Muscle of leg (tissue), 11 donors: ENCODE data around the gene TNFRSF1A. TPM values are rescaled to one million over a fixed set of nuclear protein-coding genes. Genes with fewer than 3 reads are reported as not detected.

Experiments used
- DNase-seq: peaks from one replicate; pipeline ENCODE4 v3.0.0; 2013
- H3K27ac ChIP-seq: one replicate; pipeline ENCODE4 v1.5.1; 2013; ENCODE audit warnings: mild to moderate bottlenecking, low read length, control low read depth
- H3K27me3 ChIP-seq: one replicate; pipeline ENCODE4 v1.6.1; 2013; ENCODE audit warnings: low read length; ENCODE audit not compliant: control insufficient read depth, insufficient read depth
- H3K36me3 ChIP-seq: one replicate; pipeline ENCODE4 v1.6.1; 2013; ENCODE audit warnings: low read length; ENCODE audit not compliant: control insufficient read depth, insufficient read depth
- H3K4me1 ChIP-seq: one replicate; pipeline ENCODE4 v1.6.1; 2013; ENCODE audit warnings: low read length; ENCODE audit not compliant: control insufficient read depth, insufficient read depth
- H3K4me3 ChIP-seq: one replicate; pipeline ENCODE4 v1.5.1; 2013; ENCODE audit warnings: low read length, control low read depth
- H3K9me3 ChIP-seq: replicated peaks from 2 replicates; pipeline ENCODE4 v1.6.1; 2013; ENCODE audit warnings: low read depth, low read length; ENCODE audit not compliant: control insufficient read depth
- WGBS: methylation state at CpG from one replicate; pipeline ENCODE4 v1.1.5; 2013; ENCODE audit warnings: missing lambda C conversion rate; ENCODE audit not compliant: insufficient coverage; 5-methylcytosine and 5-hydroxymethylcytosine counted together
- polyA plus RNA-seq, 8 donors: library from polyadenylated mRNA; unstranded; fragments of 120-200 nt; gene quantifications; one replicate each; pipeline versions ENCODE4 v1.2.1 to v1.2.3, GENCODE V29; 2013; ENCODE audit warnings: inconsistent platforms in 1 of 8, low replicate concordance in 1 of 8; ENCODE audit not compliant: insufficient read length in 8 of 8, insufficient read depth in 1 of 8
- total RNA-seq: library from RNA; stranded (reverse); fragments of 120-200 nt; gene quantifications from one replicate; pipeline ENCODE4 v1.2.4, GENCODE V29; 2013

TNFRSF1A gene
- total and polyA plus RNA-seq, 9 donors = 38.5 to 92.0 (median 64.1) TPM

DNA sequence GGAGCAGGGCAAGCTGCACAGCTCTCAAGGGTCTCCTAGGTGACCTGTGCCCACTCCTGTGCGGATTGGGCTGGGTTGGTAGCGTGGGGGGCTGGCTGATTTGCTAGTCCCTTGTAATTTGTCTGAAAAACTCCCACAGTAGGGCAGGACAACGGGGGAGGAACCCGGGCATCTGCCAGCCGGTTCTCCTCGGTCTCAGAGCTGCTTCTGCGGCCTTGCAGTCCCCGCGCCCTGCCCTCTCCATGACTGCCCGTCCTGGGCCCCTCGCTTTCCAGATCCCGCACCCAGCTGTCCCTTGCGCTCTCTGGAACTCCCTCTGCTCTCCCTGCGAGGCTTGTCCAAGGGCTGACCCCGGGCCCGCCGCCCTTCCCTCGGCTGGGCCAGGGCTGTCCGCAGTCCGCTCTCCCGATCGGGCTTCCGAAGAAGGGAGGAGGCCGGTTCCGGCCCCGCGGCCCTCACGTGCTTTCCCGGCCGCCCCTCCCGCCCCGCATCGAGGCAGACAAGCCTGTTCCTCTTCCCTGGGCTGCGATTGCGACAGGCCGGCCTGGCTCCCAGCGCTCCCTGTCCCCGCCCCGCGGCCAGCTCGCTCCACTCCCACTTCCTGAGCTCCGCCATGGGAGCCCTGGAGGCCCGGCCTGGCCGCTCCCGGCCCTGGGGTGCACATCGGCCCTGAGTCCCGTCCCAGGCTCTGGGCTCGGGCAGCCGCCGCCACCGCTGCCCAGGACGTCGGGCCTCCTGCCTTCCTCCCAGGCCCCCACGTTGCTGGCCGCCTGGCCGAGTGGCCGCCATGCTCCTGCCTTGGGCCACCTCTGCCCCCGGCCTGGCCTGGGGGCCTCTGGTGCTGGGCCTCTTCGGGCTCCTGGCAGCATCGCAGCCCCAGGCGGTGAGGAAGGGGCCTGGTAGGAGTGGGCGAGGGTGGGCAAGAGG is 42.0 kb upstream of the TNFRSF1A start, which contains the start of gene LTBR:
Gene LTBR, plus strand, starts transcription at position 591 of the 927 bp plus-strand sequence. Its CDS starts 197 bp downstream, at position 788.
- H3K4me1 ChIP-seq = peaks cover 26% of the 10 kb centered on the region
- H3K4me3 ChIP-seq = peak within 1 kb of the TSS; percentile 69
- peak within 1 kb of the TSS; percentile 93 for H3K27ac ChIP-seq
- H3K36me3 ChIP-seq = peaks cover 27% of the 10 kb centered on the region
- no peaks in the 10 kb centered on the region for H3K9me3 ChIP-seq
- DNase-seq = peak; percentile 97
- H3K27me3 ChIP-seq = no peaks in the 10 kb centered on the region
- 5% methylated on average over 54 of the region's 62 CpGs for WGBS

DNA sequence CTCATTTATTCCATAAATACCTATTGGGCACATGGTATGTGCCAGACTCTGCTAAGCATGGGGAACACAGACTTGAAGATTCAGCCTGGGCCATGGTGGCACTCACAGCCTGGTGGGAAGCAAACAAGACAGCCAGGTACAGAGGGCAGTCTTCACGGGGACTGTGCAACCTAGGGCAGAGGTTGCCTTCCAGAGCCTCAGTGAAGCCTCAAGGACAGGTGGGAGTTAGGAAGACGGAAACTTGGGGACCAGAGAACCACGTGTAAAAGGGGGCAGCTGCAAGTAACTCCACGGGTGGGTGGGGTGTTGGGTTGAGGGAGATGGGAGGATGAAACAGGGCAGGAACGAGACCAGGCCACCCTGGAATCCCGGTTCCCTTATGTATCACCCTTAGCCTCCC is 41.1 kb upstream of the TNFRSF1A start:
- no peaks in the 10 kb centered on the region for H3K9me3 ChIP-seq
- peak overlapping the region; percentile 93 for H3K27ac ChIP-seq
- H3K4me3 ChIP-seq = peak overlapping the region; percentile 69
- peaks cover 26% of the 10 kb centered on the region for H3K4me1 ChIP-seq
- 91% methylated on average over 4 of the region's 6 CpGs for WGBS
- no peaks in the 10 kb centered on the region for H3K27me3 ChIP-seq
- peaks cover 18% of the 10 kb centered on the region for H3K36me3 ChIP-seq
- DNase-seq = no peak

DNA sequence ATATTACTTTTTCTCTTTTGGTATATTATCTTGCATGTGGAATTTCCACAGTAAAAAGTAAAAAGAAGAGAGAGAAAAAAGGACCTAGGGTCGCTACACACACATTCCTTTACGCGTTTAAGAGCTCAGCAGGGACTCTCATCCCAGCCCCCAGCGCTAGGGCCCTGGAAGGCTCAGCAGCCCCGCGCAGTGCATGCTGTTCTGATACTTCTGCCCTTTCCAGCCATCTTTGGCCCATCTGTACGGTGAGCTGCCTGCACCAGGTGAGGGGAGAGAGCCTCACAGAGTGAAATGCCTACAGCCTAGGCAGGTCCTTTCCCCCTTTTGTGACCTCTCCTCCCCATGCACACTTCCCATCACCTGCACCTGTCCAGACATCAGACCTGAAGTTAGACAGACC is 40.5 kb upstream of the TNFRSF1A start:
- Histone ChIP-seq H3K27ac (no peak overlapping the region), H3K4me1 (peaks cover 26% of the 10 kb centered on the region), H3K9me3 (no peaks in the 10 kb centered on the region), H3K27me3 (no peaks in the 10 kb centered on the region), H3K4me3 (no peak overlapping the region), H3K36me3 (peaks cover 12% of the 10 kb centered on the region)
- no peak for DNase-seq
- 58% methylated on average over 6 of the region's 7 CpGs for WGBS

DNA sequence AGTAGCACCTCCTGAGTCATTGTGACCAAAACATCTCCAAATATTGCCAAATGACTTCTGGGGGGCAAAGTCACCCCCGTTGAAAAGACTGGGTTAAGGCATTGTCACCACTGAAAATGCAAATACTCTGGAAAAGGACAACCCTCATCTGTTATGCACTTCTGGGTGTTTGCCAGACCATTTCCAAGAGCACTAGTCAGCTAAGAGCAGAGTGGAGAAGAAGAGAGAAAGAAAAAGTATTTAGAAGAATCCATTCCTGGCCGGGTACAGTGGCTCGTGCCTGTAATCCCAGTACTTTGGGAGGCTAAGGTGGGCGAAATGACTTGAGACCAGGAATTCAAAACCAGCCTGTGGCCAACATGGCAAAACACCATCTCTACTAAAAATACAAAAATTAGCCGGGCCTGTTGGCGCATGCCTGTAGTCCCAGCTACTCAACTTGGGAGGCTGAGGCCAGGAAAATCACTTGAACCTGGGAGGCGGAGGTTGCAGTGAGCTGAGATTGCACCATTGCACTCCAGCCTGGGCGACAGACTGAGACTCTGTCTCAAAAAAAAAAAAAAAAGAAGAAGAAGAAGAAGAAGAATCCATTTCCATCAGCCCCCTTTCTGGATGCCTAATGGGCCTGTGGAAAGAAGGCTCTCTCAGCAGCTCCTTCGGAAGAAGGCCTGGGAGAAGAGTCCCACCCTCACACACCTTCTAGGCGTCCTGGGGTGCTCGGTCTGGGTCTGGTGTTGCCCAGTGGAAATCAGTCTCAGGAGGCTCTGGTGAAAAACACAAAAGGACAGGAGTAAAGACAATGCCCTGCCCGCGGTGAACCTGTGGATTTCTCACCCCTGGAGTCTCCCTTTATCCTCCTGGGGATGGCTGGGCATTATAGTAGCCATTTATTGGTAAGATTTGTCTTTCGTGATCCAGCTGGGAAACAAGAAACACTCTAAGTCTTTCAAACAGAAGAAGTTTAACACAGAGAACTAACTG is 38.6 kb upstream of the TNFRSF1A start:
- H3K9me3 ChIP-seq = no peaks in the 10 kb centered on the region
- H3K27me3 ChIP-seq = no peaks in the 10 kb centered on the region
- DNase-seq = no peak
- H3K4me3 ChIP-seq = no peak overlapping the region
- peaks cover 41% of the 10 kb centered on the region for H3K4me1 ChIP-seq
- 69% methylated on average over 2 of the region's 14 CpGs for WGBS
- no peak overlapping the region for H3K27ac ChIP-seq
- peaks cover 2% of the 10 kb centered on the region for H3K36me3 ChIP-seq

DNA sequence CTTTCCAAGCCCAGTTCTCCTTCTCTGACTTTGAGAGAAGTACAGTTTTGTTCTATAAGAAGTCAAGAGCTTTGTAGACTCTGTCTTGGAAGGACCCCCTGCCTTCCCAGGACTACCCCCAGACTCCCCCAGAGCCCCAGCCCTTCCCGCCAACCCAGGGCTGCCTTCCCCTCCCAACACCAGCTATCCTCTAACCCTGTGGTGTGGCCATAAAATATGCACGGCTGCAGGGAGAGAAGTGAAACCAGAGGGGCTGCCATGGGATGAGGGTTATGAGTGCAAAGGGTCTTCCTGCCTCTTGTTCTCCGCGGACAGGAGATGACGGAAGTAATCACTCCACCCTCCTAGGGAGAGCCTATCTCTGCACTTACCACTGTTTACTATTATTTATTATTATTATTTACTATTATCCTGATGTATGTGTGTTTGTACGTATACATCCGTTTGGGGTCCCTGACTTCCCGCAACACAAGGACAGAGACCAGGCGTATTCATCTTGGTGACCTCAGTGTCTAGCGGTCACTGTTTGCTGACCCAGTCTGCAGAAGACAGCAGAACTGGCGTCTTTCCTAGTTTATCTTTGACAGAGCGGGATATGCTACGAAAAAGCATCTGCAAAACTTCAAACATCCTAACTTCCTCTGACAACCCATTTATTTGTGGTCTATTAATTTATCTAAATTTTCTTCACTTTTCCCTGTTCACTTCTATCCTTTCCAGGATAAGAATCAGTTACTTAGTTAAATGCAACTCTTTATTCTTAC is 37.0 kb upstream of the TNFRSF1A start:
- H3K27me3 ChIP-seq = no peaks in the 10 kb centered on the region
- no peaks in the 10 kb centered on the region for H3K9me3 ChIP-seq
- DNase-seq = no peak
- WGBS = 71% methylated on average over 4 of the region's 13 CpGs
- no peaks in the 10 kb centered on the region for H3K36me3 ChIP-seq
- H3K27ac ChIP-seq = no peak overlapping the region
- H3K4me1 ChIP-seq = peaks cover 27% of the 10 kb centered on the region
- H3K4me3 ChIP-seq = no peak overlapping the region

DNA sequence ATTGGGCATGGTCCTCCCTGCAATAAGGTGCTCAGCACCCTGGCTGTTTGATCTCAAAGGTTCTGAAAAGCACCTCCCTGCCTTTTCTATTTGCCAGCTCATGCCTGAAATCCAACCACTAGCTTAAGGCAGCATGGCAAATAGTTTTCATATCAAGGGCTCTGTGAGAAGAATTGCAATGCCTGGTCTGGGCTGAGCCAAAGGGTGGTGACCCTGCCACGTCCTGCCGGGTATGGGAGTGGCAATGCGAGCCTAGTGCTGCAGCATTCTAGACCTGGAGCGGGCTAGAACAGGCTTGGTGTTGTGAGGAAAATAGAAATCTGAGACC is 35.8 kb upstream of the TNFRSF1A start:
- DNase-seq = no peak
- H3K9me3 ChIP-seq = no peaks in the 10 kb centered on the region
- 85% methylated on average over 2 of the region's 4 CpGs for WGBS
- H3K4me3 ChIP-seq = no peak overlapping the region
- no peak overlapping the region for H3K27ac ChIP-seq
- no peaks in the 10 kb centered on the region for H3K36me3 ChIP-seq
- H3K4me1 ChIP-seq = peaks cover 15% of the 10 kb centered on the region
- H3K27me3 ChIP-seq = no peaks in the 10 kb centered on the region

DNA sequence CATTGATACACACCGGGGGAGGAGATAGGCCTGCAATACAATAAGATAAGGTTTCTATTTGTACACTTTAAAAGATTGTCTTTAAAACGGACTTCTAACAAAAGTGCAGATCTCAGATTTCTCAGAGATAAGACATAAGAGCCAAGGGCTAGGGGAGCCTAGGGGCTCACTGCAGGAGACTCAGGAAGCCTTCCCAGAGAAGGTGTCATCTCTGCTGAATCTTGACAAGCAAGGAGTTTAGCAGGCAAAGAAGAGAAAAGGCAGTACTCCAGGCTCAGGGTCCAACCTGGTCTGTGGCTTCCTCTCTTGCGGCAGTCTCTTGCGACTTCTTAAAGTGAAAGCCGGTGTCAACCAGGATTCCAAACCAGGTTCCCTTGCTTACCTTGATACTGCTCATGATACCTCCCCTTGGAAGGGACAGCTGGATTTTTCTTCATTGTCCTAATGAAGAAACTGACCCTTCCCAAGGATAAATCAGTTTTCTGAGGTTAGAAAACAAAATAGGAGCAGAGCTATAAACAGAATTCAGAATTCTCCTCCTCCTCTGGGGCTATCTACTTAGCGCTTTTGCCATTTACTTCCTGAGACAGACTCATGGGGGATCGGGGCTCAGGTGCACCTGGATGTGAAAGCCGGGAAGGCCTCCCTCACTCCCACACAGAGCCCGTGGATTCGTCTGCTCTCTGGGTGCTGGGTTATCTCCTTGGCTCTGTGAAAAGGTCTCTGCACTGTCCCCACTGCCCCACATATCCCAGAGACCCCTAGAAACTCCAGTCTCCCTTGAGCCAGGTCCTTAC is 35.2 kb upstream of the TNFRSF1A start:
- Histone ChIP-seq H3K4me3 (no peak overlapping the region), H3K36me3 (no peaks in the 10 kb centered on the region), H3K27me3 (no peaks in the 10 kb centered on the region), H3K27ac (peak overlapping the region; percentile 17), H3K9me3 (no peaks in the 10 kb centered on the region), H3K4me1 (peaks cover 15% of the 10 kb centered on the region)
- 84% methylated on average over 6 of the region's 10 CpGs for WGBS
- no peak for DNase-seq

DNA sequence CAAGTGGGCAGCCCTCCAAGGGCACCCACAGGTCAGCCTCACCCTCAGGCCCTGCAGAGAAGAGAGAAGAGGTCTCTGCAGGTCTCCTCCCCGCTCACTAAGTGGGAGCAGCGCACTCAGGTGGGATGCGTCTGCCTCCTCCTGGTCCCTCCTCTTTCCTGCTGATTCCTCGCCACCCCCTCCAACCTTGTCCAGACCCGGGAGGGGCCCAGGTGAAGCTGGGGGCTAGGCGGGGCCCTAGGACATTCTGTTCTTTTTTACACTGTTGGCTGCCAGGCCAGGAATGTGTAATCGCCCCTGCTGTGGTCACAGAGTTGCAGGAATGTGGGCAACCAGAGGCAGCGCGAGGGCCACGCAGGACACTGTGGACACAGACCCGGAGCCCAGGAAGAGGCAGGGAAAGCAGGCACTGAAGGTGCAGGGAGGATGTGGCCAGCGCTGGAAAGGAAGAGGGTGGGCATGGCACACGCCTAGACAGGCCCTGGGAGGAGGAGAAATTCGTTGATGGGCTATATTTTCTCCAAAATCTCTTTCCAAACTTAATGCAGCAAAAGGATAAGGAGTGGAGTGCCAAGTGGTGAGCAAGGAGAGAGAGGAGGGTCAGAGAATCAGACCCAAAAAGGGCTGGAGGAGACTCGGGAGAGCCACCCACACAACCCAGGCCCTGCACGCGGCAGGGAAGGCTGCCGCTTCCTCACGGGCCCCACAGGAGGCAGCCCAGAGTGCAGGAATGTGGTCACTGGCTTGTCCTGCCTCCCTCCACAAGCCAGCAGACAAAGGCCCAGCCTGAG is 34.4 kb upstream of the TNFRSF1A start:
- H3K36me3 ChIP-seq = no peaks in the 10 kb centered on the region
- H3K9me3 ChIP-seq = no peaks in the 10 kb centered on the region
- peaks cover 15% of the 10 kb centered on the region for H3K4me1 ChIP-seq
- DNase-seq = peak; percentile 64
- no peak overlapping the region for H3K4me3 ChIP-seq
- 45% methylated on average over 15 of the region's 19 CpGs for WGBS
- no peaks in the 10 kb centered on the region for H3K27me3 ChIP-seq
- H3K27ac ChIP-seq = peak overlapping the region; percentile 17
